Measurements from ENCODE around the gene ST8SIA5.

ST8SIA5 gene

GRCh38 chr18:46704816-46705215 is 52.0 kb downstream of the ST8SIA5 start:
- Histone ChIP-seq H3F3A (ENCODE audit: control insufficient read depth, insufficient read depth) (no peaks in the 10 kb centered on the region; the same call in 1 of the 2 replicates), H3K27ac (ENCODE audit: low read depth, low read length) (no peak overlapping the region), H3K36me3 (ENCODE audit: control insufficient read depth, low read length) (no peaks in the 10 kb centered on the region), H3K9me2 (replicated peaks; ENCODE audit: control insufficient read depth, low read length) (no peaks in the 10 kb centered on the region), H3K27me3 (ENCODE audit: control insufficient read depth, low read length) (no peaks in the 10 kb centered on the region), H3K4me2 (ENCODE audit: low read length) (no peak overlapping the region), H4K20me1 (ENCODE audit: control insufficient read depth, insufficient read depth, low read depth, low read length) (no peaks in the 10 kb centered on the region), H3K4me3 (ENCODE audit: low read length) (no peak overlapping the region), H3K79me2 (ENCODE audit: control insufficient read depth, low read length) (no peaks in the 10 kb centered on the region), H3K4me1 (ENCODE audit: control insufficient read depth, low read length) (peaks cover 22% of the 10 kb centered on the region), H3K9me3 (ENCODE audit: control insufficient read depth, insufficient read depth, low read length) (no peaks in the 10 kb centered on the region)
- no peak for TF ChIP-seq EZH2phosphoT487 (IDR thresholded peaks at IDR 0.05; ENCODE audit: borderline replicate concordance, low read length)
- TF ChIP-seq, protein P1, sequence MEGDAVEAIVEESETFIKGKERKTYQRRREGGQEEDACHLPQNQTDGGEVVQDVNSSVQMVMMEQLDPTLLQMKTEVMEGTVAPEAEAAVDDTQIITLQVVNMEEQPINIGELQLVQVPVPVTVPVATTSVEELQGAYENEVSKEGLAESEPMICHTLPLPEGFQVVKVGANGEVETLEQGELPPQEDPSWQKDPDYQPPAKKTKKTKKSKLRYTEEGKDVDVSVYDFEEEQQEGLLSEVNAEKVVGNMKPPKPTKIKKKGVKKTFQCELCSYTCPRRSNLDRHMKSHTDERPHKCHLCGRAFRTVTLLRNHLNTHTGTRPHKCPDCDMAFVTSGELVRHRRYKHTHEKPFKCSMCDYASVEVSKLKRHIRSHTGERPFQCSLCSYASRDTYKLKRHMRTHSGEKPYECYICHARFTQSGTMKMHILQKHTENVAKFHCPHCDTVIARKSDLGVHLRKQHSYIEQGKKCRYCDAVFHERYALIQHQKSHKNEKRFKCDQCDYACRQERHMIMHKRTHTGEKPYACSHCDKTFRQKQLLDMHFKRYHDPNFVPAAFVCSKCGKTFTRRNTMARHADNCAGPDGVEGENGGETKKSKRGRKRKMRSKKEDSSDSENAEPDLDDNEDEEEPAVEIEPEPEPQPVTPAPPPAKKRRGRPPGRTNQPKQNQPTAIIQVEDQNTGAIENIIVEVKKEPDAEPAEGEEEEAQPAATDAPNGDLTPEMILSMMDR (IDR thresholded peaks at IDR 0.05; ENCODE audit: low read depth, low read length, poor library complexity, severe bottlenecking) = no peak

DNA sequence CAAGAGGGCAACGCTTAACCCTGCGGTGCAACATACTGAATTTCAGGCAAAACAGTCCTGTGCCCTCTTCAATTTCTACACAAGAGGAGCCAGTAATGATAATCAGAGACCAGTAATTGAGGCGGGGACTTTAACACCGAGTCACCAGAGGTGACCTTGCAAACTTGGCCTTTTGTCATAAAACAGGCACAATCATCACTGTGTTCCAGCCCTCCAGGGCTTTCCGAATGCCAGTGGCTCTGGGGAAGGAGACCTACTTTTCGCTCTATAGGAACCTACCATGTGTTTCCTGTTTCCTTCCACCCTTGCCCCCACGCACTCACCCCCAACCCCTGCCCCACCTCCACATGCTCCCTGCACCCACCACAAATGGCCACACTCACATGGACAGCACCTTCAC is 52.7 kb downstream of the ST8SIA5 start:
- Histone ChIP-seq H3K9me3 (ENCODE audit: control insufficient read depth, insufficient read depth, low read length) (no peaks in the 10 kb centered on the region), H3F3A (ENCODE audit: control insufficient read depth, insufficient read depth) (no peaks in the 10 kb centered on the region), H3K4me2 (ENCODE audit: low read length) (no peak overlapping the region), H3K79me2 (ENCODE audit: control insufficient read depth, low read length) (no peaks in the 10 kb centered on the region), H4K20me1 (ENCODE audit: control insufficient read depth, insufficient read depth, low read depth, low read length) (no peaks in the 10 kb centered on the region), H3K4me1 (ENCODE audit: control insufficient read depth, low read length) (peaks cover 21% of the 10 kb centered on the region), H3K27ac (ENCODE audit: low read depth, low read length) (no peak overlapping the region), H3K4me3 (ENCODE audit: low read length) (no peak overlapping the region), H3K27me3 (ENCODE audit: control insufficient read depth, low read length) (no peaks in the 10 kb centered on the region), H3K9me2 (replicated peaks; ENCODE audit: control insufficient read depth, low read length) (no peaks in the 10 kb centered on the region), H3K36me3 (ENCODE audit: control insufficient read depth, low read length) (no peaks in the 10 kb centered on the region)
- TF ChIP-seq, protein P1 (IDR thresholded peaks at IDR 0.05; ENCODE audit: low read depth, low read length, poor library complexity, severe bottlenecking) = no peak
- no peak for TF ChIP-seq EZH2phosphoT487 (IDR thresholded peaks at IDR 0.05; ENCODE audit: borderline replicate concordance, low read length)

DNA sequence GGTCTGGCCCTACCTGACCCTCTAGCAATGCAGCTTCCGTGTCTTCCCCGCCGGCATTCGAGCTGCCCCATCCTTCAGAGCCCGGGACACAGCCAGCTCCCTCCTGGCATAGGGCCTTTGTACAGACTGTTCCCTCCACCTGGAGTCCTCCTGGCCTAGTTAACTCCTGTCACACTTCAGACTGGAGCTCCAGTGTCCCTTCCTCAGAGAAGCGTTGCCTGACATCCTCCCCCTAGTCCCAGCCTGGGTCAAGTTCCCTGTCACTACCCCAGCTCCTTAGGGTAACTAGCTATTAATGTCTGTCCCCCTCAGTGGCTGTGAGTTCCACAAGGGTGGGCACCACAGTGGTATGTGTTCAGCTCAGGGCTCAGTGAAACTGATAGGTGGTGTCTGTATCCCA is 54.4 kb downstream of the ST8SIA5 start:
- no peaks in the 10 kb centered on the region for H3K9me3 ChIP-seq (ENCODE audit: control insufficient read depth, insufficient read depth, low read length)
- H3F3A ChIP-seq (ENCODE audit: control insufficient read depth, insufficient read depth) = no peaks in the 10 kb centered on the region
- no peaks in the 10 kb centered on the region for H3K27me3 ChIP-seq (ENCODE audit: control insufficient read depth, low read length)
- H3K27ac ChIP-seq (ENCODE audit: low read depth, low read length) = no peak overlapping the region
- H3K79me2 ChIP-seq (ENCODE audit: control insufficient read depth, low read length) = no peaks in the 10 kb centered on the region
- H3K4me1 ChIP-seq (ENCODE audit: control insufficient read depth, low read length) = peaks cover 13% of the 10 kb centered on the region
- H4K20me1 ChIP-seq (ENCODE audit: control insufficient read depth, insufficient read depth, low read depth, low read length) = no peaks in the 10 kb centered on the region
- no peak overlapping the region for H3K4me2 ChIP-seq (ENCODE audit: low read length)
- TF ChIP-seq, protein P1 (IDR thresholded peaks at IDR 0.05; ENCODE audit: low read depth, low read length, poor library complexity, severe bottlenecking) = no peak
- TF ChIP-seq EZH2phosphoT487 (IDR thresholded peaks at IDR 0.05; ENCODE audit: borderline replicate concordance, low read length) = no peak
- no peak overlapping the region for H3K4me3 ChIP-seq (ENCODE audit: low read length)
- H3K36me3 ChIP-seq (ENCODE audit: control insufficient read depth, low read length) = no peaks in the 10 kb centered on the region
- no peaks in the 10 kb centered on the region for H3K9me2 ChIP-seq (replicated peaks; ENCODE audit: control insufficient read depth, low read length)
